IgD-negative memory B cell (primary cell): ENCODE data around the gene COL4A4. TPM values are rescaled to one million over a fixed set of nuclear protein-coding genes. Genes with fewer than 3 reads are reported as not detected.

Source experiments
- H3K27ac Mint-ChIP-seq, 3 donors: one replicate each; pipeline ENCODE4 v1.8.0; 2020 to 2022; ENCODE audit warnings: mild to moderate bottlenecking in 3 of 3, mixed read lengths in 3 of 3, moderate library complexity in 1 of 3
- H3K27me3 Mint-ChIP-seq: one replicate; pipeline ENCODE4 v1.8.0; 2021; ENCODE audit warnings: mixed read lengths
- H3K36me3 Mint-ChIP-seq: one replicate; pipeline ENCODE4 v1.8.0; 2020; ENCODE audit warnings: mild to moderate bottlenecking, mixed read lengths
- H3K4me1 Mint-ChIP-seq, 3 donors: one replicate each; pipeline ENCODE4 v1.8.0; 2020 to 2022; ENCODE audit warnings: mixed read lengths in 3 of 3, mild to moderate bottlenecking in 1 of 3
- H3K4me3 Mint-ChIP-seq, 4 donors: one replicate each; pipeline ENCODE4 v1.8.0; 2020 to 2022; ENCODE audit warnings: mild to moderate bottlenecking in 4 of 4, mixed read lengths in 4 of 4, moderate library complexity in 3 of 4
- H3K9me3 Mint-ChIP-seq, 3 donors: one replicate each; pipeline ENCODE4 v1.8.0; 2020 to 2021; ENCODE audit warnings: mixed read lengths in 3 of 3, mild to moderate bottlenecking in 1 of 3
- polyA plus RNA-seq: library from polyadenylated mRNA; unstranded; fragments of 300-500 nt; fragmentation: Illumina TruSeq; gene quantifications from one replicate; pipeline ENCODE4 v1.2.3, GENCODE V29; 2021

Gene COL4A4
- polyA plus RNA-seq, 1 donor from 2014 or later: 20.8 TPM

GRCh38 chr2:226978300-226978699 is 185.7 kb downstream of the COL4A4 start:
- Mint-ChIP-seq H3K36me3 (peaks cover 7% of the 10 kb centered on the region), H3K4me3 (no peak overlapping the region), H3K9me3 (no peaks in the 10 kb centered on the region), H3K27ac (no peak overlapping the region), H3K4me1 (no peaks in the 10 kb centered on the region), H3K27me3 (no peaks in the 10 kb centered on the region)

GRCh38 chr2:226977775-226978190 is 186.2 kb downstream of the COL4A4 start:
- Mint-ChIP-seq H3K36me3 (peaks cover 9% of the 10 kb centered on the region), H3K4me1 (peaks cover 0 to 2% (median 0%) of the 10 kb centered on the region in 3 donors), H3K4me3 (no peak overlapping the region), H3K27me3 (no peaks in the 10 kb centered on the region), H3K27ac (no peak overlapping the region), H3K9me3 (no peaks in the 10 kb centered on the region)

- Mint-ChIP-seq H3K4me3 (no peak overlapping the region), H3K27ac (no peak overlapping the region), H3K4me1 (peaks cover 13 to 29% (median 28%) of the 10 kb centered on the region in 3 donors), H3K36me3 (peaks cover 9% of the 10 kb centered on the region), H3K27me3 (no peaks in the 10 kb centered on the region), H3K9me3 (no peaks in the 10 kb centered on the region)
Measured at GRCh38 chr2:226973816-226974215, 190.2 kb downstream of the COL4A4 start.

GRCh38 chr2:226971770-226972169 is 192.2 kb downstream of the COL4A4 start:
- peaks cover 13 to 32% (median 29%) of the 10 kb centered on the region in 3 donors for H3K4me1 Mint-ChIP-seq
- no peaks in the 10 kb centered on the region for H3K9me3 Mint-ChIP-seq
- H3K27me3 Mint-ChIP-seq: no peaks in the 10 kb centered on the region
- H3K4me3 Mint-ChIP-seq: peak overlapping the region; percentile 49 to 88 (median 79)
- peak overlapping the region; percentile 79 to 95 (median 95) for H3K27ac Mint-ChIP-seq
- peaks cover 9% of the 10 kb centered on the region for H3K36me3 Mint-ChIP-seq

GRCh38 chr2:226971084-226971483 is 192.9 kb downstream of the COL4A4 start:
- H3K36me3 Mint-ChIP-seq: peaks cover 7% of the 10 kb centered on the region
- peak overlapping the region; percentile 79 to 95 (median 95) for H3K27ac Mint-ChIP-seq
- no peaks in the 10 kb centered on the region for H3K9me3 Mint-ChIP-seq
- H3K4me1 Mint-ChIP-seq: peaks cover 13 to 32% (median 29%) of the 10 kb centered on the region in 3 donors
- no peaks in the 10 kb centered on the region for H3K27me3 Mint-ChIP-seq
- peak overlapping the region; percentile 49 to 92 (median 80) for H3K4me3 Mint-ChIP-seq

- Mint-ChIP-seq H3K36me3 (peaks cover 7% of the 10 kb centered on the region), H3K27me3 (no peaks in the 10 kb centered on the region), H3K4me3 (peak overlapping the region; percentile 49 to 92 (median 78)), H3K4me1 (peaks cover 13 to 32% (median 29%) of the 10 kb centered on the region in 3 donors), H3K27ac (peak overlapping the region; percentile 79 to 95 (median 95)), H3K9me3 (no peaks in the 10 kb centered on the region)
Measured at GRCh38 chr2:226970362-226970761, 193.6 kb downstream of the COL4A4 start.

GRCh38 chr2:226969417-226970080 is 194.5 kb downstream of the COL4A4 start:
- H3K9me3 Mint-ChIP-seq: no peaks in the 10 kb centered on the region
- no peaks in the 10 kb centered on the region for H3K27me3 Mint-ChIP-seq
- peak overlapping the region; percentile 79 to 95 (median 95) for H3K27ac Mint-ChIP-seq
- H3K4me1 Mint-ChIP-seq: peaks cover 13 to 32% (median 29%) of the 10 kb centered on the region in 3 donors
- H3K36me3 Mint-ChIP-seq: peaks cover 7% of the 10 kb centered on the region
- peak overlapping the region in 3 of 4 donors; percentile 49 to 92 (median 88) for H3K4me3 Mint-ChIP-seq

GRCh38 chr2:226965376-226965775 is 198.6 kb downstream of the COL4A4 start:
- Mint-ChIP-seq H3K36me3 (peaks cover 6% of the 10 kb centered on the region), H3K9me3 (no peaks in the 10 kb centered on the region), H3K4me3 (no peak overlapping the region), H3K27ac (no peak overlapping the region), H3K27me3 (no peaks in the 10 kb centered on the region), H3K4me1 (peaks cover 2 to 15% (median 11%) of the 10 kb centered on the region in 3 donors)

GRCh38 chr2:226963528-226963927 is 200.5 kb downstream of the COL4A4 start:
- Mint-ChIP-seq H3K9me3 (peaks cover 0 to 4% (median 0%) of the 10 kb centered on the region in 3 donors), H3K4me3 (no peak overlapping the region), H3K27me3 (no peaks in the 10 kb centered on the region), H3K27ac (no peak overlapping the region), H3K36me3 (peaks cover 6% of the 10 kb centered on the region), H3K4me1 (peaks cover 0 to 2% (median 0%) of the 10 kb centered on the region in 3 donors)

- H3K27ac Mint-ChIP-seq: no peak overlapping the region
- peaks cover 1 to 8% (median 5%) of the 10 kb centered on the region in 3 donors for H3K9me3 Mint-ChIP-seq
- no peaks in the 10 kb centered on the region for H3K27me3 Mint-ChIP-seq
- peaks cover 10% of the 10 kb centered on the region for H3K36me3 Mint-ChIP-seq
- H3K4me1 Mint-ChIP-seq: no peaks in the 10 kb centered on the region
- no peak overlapping the region for H3K4me3 Mint-ChIP-seq
Measured at GRCh38 chr2:226962176-226962773, 201.7 kb downstream of the COL4A4 start.

- Mint-ChIP-seq H3K9me3 (peaks cover 1 to 13% (median 5%) of the 10 kb centered on the region in 3 donors), H3K4me1 (peaks cover 0 to 2% (median 2%) of the 10 kb centered on the region in 3 donors), H3K36me3 (peaks cover 13% of the 10 kb centered on the region), H3K4me3 (peak overlapping the region in 1 of 4 donors; percentile 63), H3K27ac (no peak overlapping the region), H3K27me3 (no peaks in the 10 kb centered on the region)
Measured at GRCh38 chr2:226959418-226959817, 204.6 kb downstream of the COL4A4 start.

- Mint-ChIP-seq H3K27ac (peak overlapping the region in 1 of 3 donors; percentile 68), H3K9me3 (peaks cover 1 to 13% (median 5%) of the 10 kb centered on the region in 3 donors), H3K36me3 (peaks cover 11% of the 10 kb centered on the region), H3K27me3 (no peaks in the 10 kb centered on the region), H3K4me1 (peaks cover 4 to 5% (median 4%) of the 10 kb centered on the region in 3 donors), H3K4me3 (no peak overlapping the region)
Measured at GRCh38 chr2:226956659-226957058, 207.3 kb downstream of the COL4A4 start.

- H3K27ac Mint-ChIP-seq: no peak overlapping the region
- peaks cover 1 to 9% (median 5%) of the 10 kb centered on the region in 3 donors for H3K9me3 Mint-ChIP-seq
- no peaks in the 10 kb centered on the region for H3K27me3 Mint-ChIP-seq
- peaks cover 8% of the 10 kb centered on the region for H3K36me3 Mint-ChIP-seq
- H3K4me1 Mint-ChIP-seq: peaks cover 6 to 9% (median 7%) of the 10 kb centered on the region in 3 donors
- no peak overlapping the region for H3K4me3 Mint-ChIP-seq
Measured at GRCh38 chr2:226953826-226954225, 210.2 kb downstream of the COL4A4 start.

- H3K36me3 Mint-ChIP-seq: peaks cover 8% of the 10 kb centered on the region
- H3K9me3 Mint-ChIP-seq: peaks cover 1 to 8% (median 5%) of the 10 kb centered on the region in 3 donors
- H3K27me3 Mint-ChIP-seq: no peaks in the 10 kb centered on the region
- no peak overlapping the region for H3K4me3 Mint-ChIP-seq
- peaks cover 6 to 9% (median 7%) of the 10 kb centered on the region in 3 donors for H3K4me1 Mint-ChIP-seq
- no peak overlapping the region for H3K27ac Mint-ChIP-seq
Measured at GRCh38 chr2:226953206-226953605, 210.8 kb downstream of the COL4A4 start.
